GM19023 (cell line): ENCODE data around the gene USP15.
"Not testable (repeated sequence)": the region's sequence is repeated elsewhere in the genome, so short reads cannot be mapped to it uniquely, and the experiment has no call there.

Source experiments
- ATAC-seq: cut with Tn5 transposase; IDR thresholded peaks from one replicate; pipeline ENCODE4 v1.9.1; 2021; ENCODE audit warnings: mild to moderate bottlenecking, moderate library complexity; ENCODE audit not compliant: unreplicated experiment

The USP15 gene

DNA sequence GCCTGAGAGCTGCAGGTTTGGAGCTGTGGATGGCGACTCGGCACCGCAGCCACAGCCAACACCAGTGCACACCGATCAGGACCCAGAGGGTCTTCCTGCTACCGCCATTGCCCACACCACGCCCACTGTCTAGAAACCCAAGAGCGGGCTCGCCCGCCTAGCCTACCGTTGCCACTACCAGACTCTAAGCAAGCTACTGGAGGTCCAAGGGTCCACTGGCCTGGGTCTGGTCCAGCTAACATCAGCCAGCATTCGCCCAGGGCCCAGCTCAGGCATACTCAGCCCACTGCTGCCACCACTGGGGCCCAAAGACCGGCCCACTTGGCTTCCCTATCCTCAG, 175.9 kb downstream of the USP15 start:
- ATAC-seq: no peak

DNA sequence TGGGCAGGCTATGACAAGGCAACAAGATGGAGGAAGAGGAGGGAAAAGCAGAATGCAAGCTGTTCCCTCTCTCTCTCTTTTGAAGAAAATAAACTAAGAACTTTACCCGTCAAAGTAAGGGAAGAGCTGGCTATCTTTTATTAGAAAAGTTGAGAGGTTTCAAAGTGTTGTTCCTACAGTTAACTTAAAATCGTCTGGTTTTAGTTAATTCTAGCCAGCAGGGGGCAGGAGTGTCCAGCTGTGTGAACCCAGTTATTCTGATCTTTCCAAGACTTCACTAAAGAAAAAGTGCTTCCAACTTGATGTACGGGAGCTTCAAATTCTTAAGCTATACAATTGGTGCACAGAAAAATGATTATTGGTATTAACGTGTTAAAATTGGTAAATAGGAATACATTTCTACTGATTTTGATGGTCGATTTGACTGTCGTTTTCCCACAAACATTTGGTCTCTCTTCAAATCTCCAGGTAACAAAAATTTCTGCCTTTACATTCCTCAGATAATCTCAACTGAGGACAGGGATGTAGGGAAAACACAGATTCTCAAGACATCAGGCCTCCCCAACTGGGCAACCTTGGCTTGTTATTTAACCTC, 178.0 kb downstream of the USP15 start:
- ATAC-seq: no peak

DNA sequence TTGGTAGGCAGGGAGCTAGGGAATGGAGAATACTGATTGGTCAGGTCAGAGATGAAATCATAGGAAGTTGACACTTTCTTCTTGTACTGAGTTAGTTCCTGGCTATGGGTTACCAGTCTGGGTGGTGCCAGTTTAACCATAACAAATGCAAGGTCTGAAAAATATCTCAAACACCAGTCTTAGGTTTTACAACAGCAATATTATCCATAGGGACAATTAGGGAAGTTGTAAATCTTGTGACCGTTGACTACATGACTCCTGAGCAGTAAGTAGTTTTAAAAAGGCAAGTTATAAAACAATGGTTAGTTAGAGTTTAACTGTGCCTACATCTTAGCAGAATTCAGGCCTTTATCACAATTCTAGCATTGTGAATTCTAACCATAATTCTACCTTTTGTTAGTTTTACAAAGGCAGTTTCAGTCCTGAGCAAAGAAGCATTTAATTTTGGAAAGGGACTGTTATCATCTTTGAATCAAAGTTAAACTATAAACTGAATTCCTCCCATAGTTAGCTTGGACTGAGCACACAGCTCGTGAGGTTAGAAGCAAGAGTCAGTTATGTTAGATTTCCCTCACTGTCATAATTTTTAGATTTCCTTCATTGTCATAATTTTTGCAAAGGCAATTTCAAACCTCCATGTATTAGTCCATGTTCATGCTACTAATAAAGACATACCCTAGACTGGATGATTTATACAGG, 186.7 kb downstream of the USP15 start:
- no peak for ATAC-seq

DNA sequence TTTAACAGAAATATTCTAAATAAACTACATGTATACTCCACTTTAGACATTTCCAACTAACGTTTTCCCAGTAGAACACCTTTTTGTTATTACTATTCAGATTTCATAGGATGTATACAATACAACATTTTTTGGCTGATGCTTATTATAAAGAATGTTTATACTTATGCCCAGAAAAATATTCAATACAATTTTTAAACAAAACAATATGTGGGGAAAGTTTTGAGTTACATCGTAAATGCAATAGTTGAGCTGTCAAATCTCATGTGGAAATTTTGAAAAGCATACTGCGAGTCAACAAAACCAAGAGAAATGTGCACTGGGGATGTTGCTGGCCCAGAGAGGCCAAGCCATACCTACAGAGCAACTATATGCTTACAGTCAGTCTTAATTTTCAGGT, 188.2 kb downstream of the USP15 start:
- ATAC-seq: no peak

DNA sequence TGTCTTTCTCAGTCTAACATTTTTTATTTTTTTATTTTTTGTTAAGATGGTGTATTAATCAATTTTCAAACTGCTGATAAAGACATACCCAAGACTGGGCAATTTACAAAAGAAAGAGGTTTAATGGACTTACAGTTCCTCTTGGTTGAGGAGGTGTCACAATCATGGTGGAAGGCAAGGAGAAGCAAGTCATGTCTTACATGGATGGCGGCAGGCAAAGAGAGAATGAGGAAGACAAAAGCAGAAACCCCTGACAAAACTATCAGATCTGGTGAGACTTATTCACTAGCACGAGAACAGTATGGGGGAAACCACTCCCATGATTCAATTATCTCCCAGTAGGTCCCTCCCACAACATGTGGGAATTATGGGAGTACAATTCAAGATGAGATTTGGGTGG, 195.2 kb downstream of the USP15 start:
- not testable (repeated sequence) for ATAC-seq

DNA sequence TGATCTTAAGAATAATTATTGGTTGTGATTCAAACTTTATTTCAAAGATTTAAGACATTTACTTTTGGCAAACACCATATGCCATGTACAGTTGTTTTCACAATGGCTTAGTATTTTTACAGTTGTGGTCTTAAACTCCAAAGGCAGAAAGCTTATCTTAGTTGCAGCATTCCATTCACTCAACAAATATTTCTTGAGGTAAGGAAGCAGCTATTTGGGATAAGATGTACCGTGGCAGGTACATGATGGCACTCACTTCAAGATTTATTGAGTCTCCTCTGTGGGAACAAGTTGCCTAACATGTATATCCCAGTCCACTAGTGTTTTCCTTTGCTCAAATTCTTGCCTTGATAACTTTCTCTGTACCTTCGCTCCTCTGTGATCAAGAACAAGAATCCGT, 198.4 kb downstream of the USP15 start:
- no peak for ATAC-seq

DNA sequence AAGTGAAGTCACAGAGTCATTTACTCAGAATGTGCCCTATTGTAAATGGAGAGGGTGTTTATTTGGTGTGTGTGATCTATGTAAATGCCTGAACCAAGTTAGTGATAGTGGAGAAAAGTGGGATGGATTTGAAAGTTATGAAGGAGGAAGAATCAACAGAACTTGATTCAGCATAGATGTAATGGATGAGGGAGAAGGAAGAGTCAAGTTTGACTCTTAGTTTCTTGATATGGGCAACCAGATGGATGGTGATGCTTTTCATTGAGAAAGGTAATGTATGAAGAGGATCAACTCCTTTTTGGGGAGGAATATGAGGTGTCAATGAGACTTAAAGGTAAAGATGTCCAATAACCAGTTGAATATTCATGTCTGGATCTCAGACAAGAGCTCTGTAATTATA, 199.8 kb downstream of the USP15 start:
- ATAC-seq: no peak

DNA sequence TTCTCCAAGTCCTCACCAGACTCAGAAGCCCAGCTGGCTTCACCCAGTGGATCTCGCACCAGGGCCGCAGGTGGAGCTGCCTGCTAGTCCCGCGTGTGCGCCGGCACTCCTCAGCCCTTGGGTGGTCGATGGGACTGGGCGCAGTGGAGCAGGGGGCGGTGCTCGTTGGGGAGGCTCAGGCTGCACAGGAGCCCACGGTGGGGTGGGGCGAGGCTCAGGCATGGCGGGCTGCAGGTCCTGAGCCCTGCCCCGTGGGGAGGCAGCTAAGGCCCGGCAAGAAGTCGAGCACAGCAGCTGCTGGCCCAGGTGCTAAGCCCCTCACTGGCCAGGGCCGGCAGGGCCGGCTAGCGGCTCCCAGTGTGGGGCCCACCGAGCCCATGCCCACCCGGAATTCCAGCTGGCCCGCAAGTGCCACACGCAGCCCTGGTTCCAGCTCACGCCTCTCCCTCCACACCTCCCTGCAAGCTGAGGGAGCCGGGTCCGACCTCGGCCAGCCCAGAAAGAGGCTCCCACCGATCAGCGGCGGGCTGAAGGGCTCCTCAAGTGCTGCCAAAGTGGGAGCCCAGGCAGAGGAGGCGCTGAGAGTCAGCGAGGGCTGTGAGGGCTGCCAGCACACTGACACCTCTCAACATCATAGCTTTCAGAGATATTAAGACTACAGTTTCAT, 201.1 kb downstream of the USP15 start:
- not testable (repeated sequence) for ATAC-seq

DNA sequence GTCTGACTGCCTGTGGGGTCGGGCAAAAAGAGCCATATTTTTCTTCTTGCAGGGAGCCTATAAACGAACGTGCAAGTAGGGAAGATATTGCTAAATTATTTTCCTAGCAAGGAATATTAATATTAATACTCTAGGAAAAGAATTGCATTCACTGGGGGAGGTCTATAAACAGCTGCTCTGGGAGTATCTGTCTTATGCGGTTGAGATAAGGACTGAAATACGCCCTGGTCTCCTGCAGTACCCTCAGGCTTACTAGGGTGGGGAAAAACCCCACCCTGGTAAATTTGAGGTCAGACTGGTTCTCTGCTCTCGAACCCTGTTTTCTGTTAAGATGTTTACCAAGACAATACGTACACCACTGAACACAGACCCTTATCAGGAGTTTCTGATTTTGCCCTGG, 203.0 kb downstream of the USP15 start:
- not testable (repeated sequence) for ATAC-seq
